ENCODE results near the gene TRDMT1. TPM values are rescaled to one million over a fixed set of nuclear protein-coding genes. Genes with fewer than 3 reads are reported as not detected.

TRDMT1 gene
- total RNA-seq, 1 experiment from 2014 or later = 20.2 TPM

DNA sequence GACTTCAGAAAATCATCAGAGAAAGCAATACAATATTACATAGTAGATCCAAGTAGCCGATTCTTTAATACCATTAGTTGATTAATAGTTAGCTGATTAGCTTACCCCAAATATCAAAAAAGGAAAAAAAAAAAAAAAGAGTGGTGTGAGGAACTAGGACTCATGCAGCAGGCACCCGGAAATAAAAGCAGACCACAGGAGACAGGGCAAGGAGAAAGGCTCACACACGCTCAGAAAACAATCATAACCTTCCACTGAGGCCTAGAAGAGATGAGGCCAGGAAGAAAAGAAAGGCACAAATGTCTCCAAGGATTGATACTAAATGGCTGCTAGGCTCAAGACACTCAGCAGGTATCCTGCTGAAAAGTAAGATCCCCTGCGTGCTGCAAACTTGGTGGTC, 25.9 kb downstream of the TRDMT1 start:
- H3K9ac ChIP-seq (ENCODE audit: extremely low read depth, insufficient read length, low read length) = no peak overlapping the region
- Mint-ChIP-seq H3K27ac (0 out of 7 replicates have a peak overlapping the region, but pooled peaks have one; percentile 3 to 40 (median 6)), H3K27me3 (ENCODE audit: low read depth) (no peaks in the 10 kb centered on the region), H3K9me3 (no peaks in the 10 kb centered on the region), H3K36me3 (ENCODE audit: insufficient read depth in 1 of 3, low read depth in 3 of 3) (0 out of 7 replicates have a peak, but pooled peaks cover 0 to 4% (median 0%) of the 10 kb centered on the region in 3 experiments), H3K4me1 (peaks cover 12 to 19% of the 10 kb centered on the region in 2 experiments), H3K4me3 (no peak overlapping the region)
- no peak overlapping the region for H2BK5ac ChIP-seq (ENCODE audit: insufficient read length, low read length)
- no peak overlapping the region for H2AFZ ChIP-seq (ENCODE audit: low read length)
- H4K8ac ChIP-seq (replicated peaks; ENCODE audit: insufficient read length, low read depth, low read length) = no peak overlapping the region
- no peak overlapping the region for H2BK15ac ChIP-seq (ENCODE audit: low read depth, low read length)
- H3K18ac ChIP-seq (ENCODE audit: insufficient read length, low read depth, low read length) = no peak overlapping the region
- no peak overlapping the region for H3K4me2 ChIP-seq (ENCODE audit: insufficient read depth, insufficient read length, low read length)
- H2AK5ac ChIP-seq (ENCODE audit: insufficient read length, low read length) = no peak overlapping the region
- H3T11ph ChIP-seq (ENCODE audit: low read length) = no peak overlapping the region
- no peak overlapping the region for H3K56ac ChIP-seq (ENCODE audit: insufficient read length, low read depth, low read length)
- H3K23ac ChIP-seq (ENCODE audit: insufficient read length, low read depth, low read length) = no peak overlapping the region
- no peak overlapping the region for H3K14ac ChIP-seq (ENCODE audit: insufficient read depth, low read length)
- WGBS (ENCODE audit: extremely low coverage, insufficient read length, low lambda C conversion rate) = no CpG with 5 or more reads among the region's 4 CpGs
- no peaks in the 10 kb centered on the region for H4K20me1 ChIP-seq (ENCODE audit: control insufficient read depth, insufficient read depth, insufficient read length)
- no peak overlapping the region for H2BK120ac ChIP-seq (ENCODE audit: low read depth, low read length, poor library complexity, severe bottlenecking)
- H2BK12ac ChIP-seq (ENCODE audit: insufficient read length, low read depth, low read length) = no peak overlapping the region
- H3K23me2 ChIP-seq (ENCODE audit: insufficient read length, low read depth, low read length, poor library complexity, severe bottlenecking) = no peaks in the 10 kb centered on the region
- no peaks in the 10 kb centered on the region for H3K27me3 ChIP-seq (ENCODE audit: insufficient read depth, low read length)
- no peaks in the 10 kb centered on the region for H3K79me2 ChIP-seq (ENCODE audit: insufficient read depth, low read length)
- H4K5ac ChIP-seq (ENCODE audit: insufficient read length, low read depth, low read length) = no peak overlapping the region
- no peak for DNase-seq
- H4K91ac ChIP-seq (ENCODE audit: insufficient read length, low read depth, low read length) = no peak overlapping the region
- H2BK20ac ChIP-seq (ENCODE audit: low read depth, low read length, poor library complexity, severe bottlenecking) = no peak overlapping the region
- TF ChIP-seq CTCF (conservative IDR thresholded peaks at IDR 0.05) = no peak
- peaks cover 3% of the 10 kb centered on the region; the same call in 1 of the 2 replicates for H3K4me1 ChIP-seq (ENCODE audit: insufficient read depth, low read length)
- no peaks in the 10 kb centered on the region for H3K9me3 ChIP-seq (ENCODE audit: control insufficient read depth, low read depth, low read length)
- H3K4ac ChIP-seq (ENCODE audit: low read depth, low read length) = no peak overlapping the region
- no peak overlapping the region for H3K27ac ChIP-seq (ENCODE audit: insufficient read length, low read depth, low read length)
- H3K79me1 ChIP-seq (ENCODE audit: insufficient read depth, low read depth, low read length, poor library complexity, severe bottlenecking) = no peaks in the 10 kb centered on the region

Measured in H9 (cell line).